ENCODE measurements around the gene OR52M1.

The OR52M1 gene

DNA sequence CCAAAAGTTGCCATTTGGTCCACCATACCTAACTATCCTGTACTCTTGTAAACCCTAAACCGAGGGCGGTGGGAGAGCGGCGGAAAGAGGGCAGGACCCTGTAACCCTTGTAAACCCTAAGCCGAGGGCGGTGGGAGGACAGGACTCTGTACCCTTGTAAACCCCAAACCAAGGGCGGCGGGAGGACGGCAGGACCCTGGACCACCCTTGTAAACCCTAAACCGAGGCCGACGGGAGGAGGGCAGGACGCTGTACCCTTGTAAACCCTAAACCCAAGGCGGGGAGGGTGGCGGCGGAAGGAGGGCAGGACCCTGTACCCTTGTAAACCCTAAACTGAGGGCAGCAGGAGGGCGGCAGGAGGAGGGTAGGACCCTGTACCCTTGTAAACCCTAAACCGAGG is 24.1 kb downstream of the OR52M1 start:
- DNase-seq (ENCODE audit: low read depth): no peak

DNA sequence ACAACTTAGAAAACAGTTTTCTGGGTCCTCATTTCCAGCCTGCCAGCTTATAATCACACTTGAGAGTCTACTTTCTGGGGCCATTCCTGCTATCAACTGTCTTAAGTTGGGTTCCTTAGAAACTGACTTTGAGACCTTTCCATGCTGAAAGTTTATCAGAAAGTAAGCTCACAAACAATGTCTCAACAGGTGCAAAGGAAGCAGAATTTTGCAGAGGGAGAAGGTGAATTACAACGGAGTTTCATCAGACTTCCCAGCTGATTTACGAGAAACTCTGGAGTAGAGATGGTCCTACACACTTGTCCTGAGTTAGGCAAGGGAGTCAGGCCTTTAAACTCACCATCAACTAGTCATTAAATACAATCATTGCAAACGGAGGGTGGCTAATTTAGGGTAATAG is 31.9 kb downstream of the OR52M1 start:
- DNase-seq (ENCODE audit: low read depth): no peak

DNA sequence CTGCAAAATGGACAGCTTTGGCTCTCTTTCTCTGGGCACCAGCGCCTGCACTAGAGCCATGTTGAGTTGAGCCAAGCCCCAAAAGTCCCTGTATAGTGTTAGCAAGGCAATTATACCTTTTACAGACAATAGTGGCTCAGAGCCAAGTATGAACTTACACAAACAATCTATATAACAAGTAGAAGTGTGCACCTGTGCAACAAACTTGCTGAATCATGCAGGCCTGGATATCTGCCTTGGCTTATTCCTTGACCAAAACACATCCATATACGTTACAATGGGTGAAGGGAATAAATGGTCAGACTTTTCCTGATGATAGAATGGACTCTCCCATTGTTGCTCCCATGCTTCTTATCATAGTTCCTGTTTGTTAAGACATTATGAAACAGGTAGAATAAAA is 32.8 kb downstream of the OR52M1 start:
- DNase-seq (ENCODE audit: low read depth): no peak

DNA sequence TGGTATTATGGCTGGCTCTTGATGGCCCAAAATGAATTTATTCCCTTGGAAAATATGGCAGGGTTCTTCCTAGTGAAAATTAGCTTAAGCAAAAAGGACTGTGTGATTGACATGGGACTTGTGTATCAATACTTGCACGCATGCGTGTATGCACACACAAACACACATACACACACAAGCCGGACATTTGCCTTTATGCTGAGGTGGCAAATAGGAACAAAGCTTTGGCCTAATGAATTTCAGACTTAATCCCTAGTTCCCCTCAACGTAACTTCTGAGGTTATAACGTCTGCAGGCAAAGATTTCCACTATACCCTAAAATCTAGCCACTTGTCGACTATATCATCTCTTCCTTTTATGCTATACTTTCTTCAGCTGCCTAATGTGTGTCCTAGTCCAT is 33.6 kb downstream of the OR52M1 start:
- DNase-seq (ENCODE audit: low read depth): no peak

DNA sequence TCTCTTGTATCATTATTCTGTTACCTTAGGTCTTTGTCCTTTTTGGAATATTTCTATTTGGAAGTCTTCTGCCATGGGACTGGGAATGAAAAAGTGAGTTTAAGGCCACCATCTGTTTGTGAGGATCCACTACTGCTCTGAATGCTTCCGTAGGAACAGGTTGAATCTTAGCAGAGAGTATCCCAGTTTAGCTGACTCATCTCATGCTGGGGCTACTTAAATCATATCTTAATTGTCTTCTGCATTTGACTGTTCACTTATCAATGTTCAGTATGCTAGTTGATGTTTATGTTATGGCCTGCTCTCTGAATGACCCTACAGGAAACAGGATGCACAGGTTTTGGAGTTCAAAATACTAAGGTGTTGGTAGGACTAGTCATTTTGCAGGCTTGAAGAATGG is 35.1 kb downstream of the OR52M1 start:
- DNase-seq (ENCODE audit: low read depth): no peak

DNA sequence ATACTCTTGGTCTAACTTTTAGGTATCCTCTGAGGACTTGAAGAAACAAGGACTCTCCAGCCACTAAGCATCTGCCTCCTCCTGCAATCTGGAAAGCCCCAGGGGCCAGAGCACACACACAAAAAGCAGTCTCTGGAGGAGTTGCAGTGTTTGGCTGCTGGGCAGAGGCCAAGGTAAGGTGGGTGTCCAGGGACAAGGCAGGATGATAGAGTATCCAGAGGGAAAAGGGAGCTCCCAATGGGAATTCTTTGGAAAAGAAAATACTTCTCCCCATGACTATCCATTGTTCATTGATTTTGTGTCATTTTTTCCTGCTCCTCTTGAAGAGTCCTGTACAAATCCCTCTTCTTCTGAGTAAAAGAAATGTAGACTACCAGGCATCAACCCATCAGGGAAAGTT is 36.5 kb downstream of the OR52M1 start, which contains the start of gene OR52I2:
TSS of gene OR52I2 (plus strand) at position 301 of the 400 bp plus-strand sequence.
- no peak for DNase-seq (ENCODE audit: low read depth)

DNA sequence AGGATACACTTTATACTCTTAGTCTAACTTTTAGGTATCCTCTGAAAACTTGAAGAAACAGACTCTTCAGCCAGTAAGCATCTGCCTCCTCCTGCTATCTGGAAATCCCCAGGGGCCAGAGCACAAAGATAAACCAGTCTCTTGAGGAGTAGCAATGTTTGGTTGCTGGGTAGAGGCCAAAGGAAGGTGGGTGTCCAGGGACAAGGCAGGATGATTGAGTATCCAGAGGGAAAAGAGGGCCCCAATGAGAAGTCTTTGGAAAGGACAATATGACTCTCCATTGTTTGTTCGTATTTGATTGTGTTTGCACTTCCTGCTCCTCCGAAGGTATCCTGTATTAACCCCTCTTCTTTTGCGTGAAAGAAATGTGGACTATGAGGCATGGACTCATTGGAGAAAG is 44.0 kb downstream of the OR52M1 start:
- no peak for DNase-seq (ENCODE audit: low read depth)

DNA sequence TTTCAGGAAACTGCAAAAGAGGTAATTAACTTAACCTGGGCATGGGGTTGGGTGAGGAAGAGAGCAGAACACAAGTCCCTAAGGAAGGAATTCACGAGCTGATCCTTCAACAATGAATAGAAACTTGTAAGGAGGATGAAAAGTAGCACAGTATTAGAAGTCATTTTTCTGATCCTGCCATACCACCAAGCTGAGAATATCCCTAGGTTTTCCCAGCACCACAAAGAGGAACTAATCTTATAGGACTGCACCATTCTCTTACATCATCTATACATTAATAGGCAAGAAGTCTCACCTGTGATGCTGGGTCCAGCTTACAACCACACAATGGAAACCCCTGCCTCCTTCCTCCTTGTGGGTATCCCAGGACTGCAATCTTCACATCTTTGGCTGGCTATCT is 48.7 kb downstream of the OR52M1 start, which contains the start of gene OR52I1:
TSS of gene OR52I1 (plus strand) at position 301 of the 400 bp plus-strand sequence. CDS start at position 301, 0 bp downstream.
- no peak for DNase-seq (ENCODE audit: low read depth)
